Vagina (tissue), 2 donors: ENCODE measurements around the gene CLIP4. TPM values are rescaled to one million over a fixed set of nuclear protein-coding genes. Genes with fewer than 3 reads are reported as not detected.
"Not testable (repeated sequence)": the region's sequence is repeated elsewhere in the genome, so short reads cannot be mapped to it uniquely, and the experiment has no call there.

Source experiments
- DNase-seq, 2 donors: peaks; one replicate each; pipeline ENCODE4 v3.0.0-alpha.2; 2017; ENCODE audit errors: extremely low spot score in 2 of 2
- H3K27ac ChIP-seq: fragments of 200-600 bp; sonication (generic); one replicate; pipeline ENCODE4 v1.5.1; 2019
- H3K27me3 ChIP-seq: fragments of 200-600 bp; sonication (generic); one replicate; pipeline ENCODE4 v1.5.1; 2019
- H3K36me3 ChIP-seq, 2 donors: fragments of 200-600 bp; sonication (generic); one replicate each; pipeline ENCODE4 v1.5.1; 2017 to 2019
- H3K4me1 ChIP-seq: fragments of 200-600 bp; sonication (generic); one replicate; pipeline ENCODE4 v1.5.1; 2019
- H3K4me3 ChIP-seq, 2 donors: fragments of 200-600 bp; sonication (generic); 1 replicate in 1 of 2; 2 replicates in 1 of 2; pipeline ENCODE4 v1.5.1; 2016 to 2019
- H3K9me3 ChIP-seq: fragments of 200-600 bp; sonication (generic); one replicate; pipeline ENCODE4 v1.5.1; 2019
- POLR2A ChIP-seq, 2 donors: fragments of 450-650 bp; IDR thresholded peaks; one replicate each; pipeline ENCODE4 v1.6.1; 2017; ENCODE audit warnings: antibody characterized with exemption in 2 of 2, mild to moderate bottlenecking in 2 of 2, moderate library complexity in 2 of 2
- POLR2AphosphoS5 ChIP-seq, 2 donors: sonication (generic); formaldehyde crosslinking; IDR thresholded peaks; one replicate each; pipeline ENCODE4 v1.9.0; 2017; ENCODE audit warnings: antibody characterized with exemption in 2 of 2, mild to moderate bottlenecking in 2 of 2, low read depth in 1 of 2; ENCODE audit not compliant: insufficient read depth in 1 of 2
- intact Hi-C: fragments of 100-400 bp; cut with DNase I; formaldehyde crosslinking; loops from one replicate; pipeline ENCODE4 v1.15.1; 2023
- total RNA-seq: library from RNA; depleted of rRNA; stranded (reverse); fragments of >200 nt; gene quantifications from one replicate; pipeline ENCODE4 v1.2.3, GENCODE V29; 2016
- TF ChIP-seq, protein P1 (sequence below), 3 experiments: fragments of 450-650 bp in 2 of 3; fragments of 200-600 bp in 1 of 3; sonication (generic) in 1 of 3; IDR thresholded peaks; one replicate each; pipeline ENCODE4 v1.5.1; 2017 to 2019; ENCODE audit warnings: antibody characterized with exemption in 3 of 3, mild to moderate bottlenecking in 2 of 3, moderate library complexity in 2 of 3

CLIP4 gene
- total RNA-seq, 1 donor from 2014 or later, result 63.1 TPM

DNA sequence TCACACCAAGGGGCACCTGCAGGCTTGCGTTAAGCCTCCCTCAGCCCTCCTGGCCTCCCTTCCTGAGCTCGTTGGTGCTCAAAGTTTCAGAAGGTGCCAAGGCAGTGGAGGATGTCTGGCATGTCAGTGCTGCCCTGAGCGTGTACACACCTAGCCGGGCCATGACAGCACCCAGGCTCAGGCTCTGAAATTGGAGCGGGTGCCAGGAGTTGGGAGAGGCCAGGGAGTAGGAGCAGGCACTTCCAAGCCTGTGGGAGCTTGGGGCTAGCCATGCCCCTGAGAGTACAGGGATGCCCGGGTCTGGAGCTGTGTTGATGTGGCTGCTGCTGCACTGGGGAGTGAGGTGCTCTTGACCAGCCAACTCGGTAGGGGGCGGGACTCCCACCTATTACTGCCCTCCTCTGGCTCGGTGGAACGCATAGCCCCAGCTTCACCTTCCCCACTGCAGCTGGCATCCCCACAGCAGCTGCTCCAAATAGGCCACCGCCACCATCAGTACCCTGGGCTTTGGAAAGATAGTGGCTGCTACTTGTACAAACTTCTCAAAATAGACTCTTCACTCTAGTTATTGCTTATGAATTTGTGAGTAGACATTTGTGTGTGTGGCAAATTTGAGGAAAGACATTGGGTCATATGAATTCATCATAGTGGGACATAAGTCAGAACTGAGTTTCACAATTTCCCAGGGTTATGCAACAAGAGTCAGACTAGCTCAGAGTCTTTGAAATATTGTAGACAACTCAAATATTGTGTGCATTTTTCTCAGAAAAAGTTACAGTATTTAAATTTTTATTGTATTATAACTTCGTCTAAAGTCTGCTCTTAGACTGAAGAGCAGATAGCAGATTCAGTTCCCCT, 34.1 kb upstream of the CLIP4 start:
- peak in 1 of 2 donors; percentile 79 for DNase-seq
- no peaks in the 10 kb centered on the region for H3K36me3 ChIP-seq
- no peaks in the 10 kb centered on the region for H3K27me3 ChIP-seq
- H3K9me3 ChIP-seq, result no peaks in the 10 kb centered on the region
- no peaks in the 10 kb centered on the region for H3K4me1 ChIP-seq
- H3K4me3 ChIP-seq, result no peak overlapping the region
- no peak overlapping the region for H3K27ac ChIP-seq
- intact Hi-C loops, result loop anchor here (5.0 kb wide), 1 partner anchor 79 kb away; no protein-coding TSS in a partner anchor
- TF ChIP-seq POLR2A (IDR thresholded peaks at IDR 0.05), result no peak
- no peak for TF ChIP-seq POLR2AphosphoS5 (IDR thresholded peaks at IDR 0.05; ENCODE audit: insufficient read depth in 1 of 2, low read depth in 1 of 2)
- TF ChIP-seq, protein P1, sequence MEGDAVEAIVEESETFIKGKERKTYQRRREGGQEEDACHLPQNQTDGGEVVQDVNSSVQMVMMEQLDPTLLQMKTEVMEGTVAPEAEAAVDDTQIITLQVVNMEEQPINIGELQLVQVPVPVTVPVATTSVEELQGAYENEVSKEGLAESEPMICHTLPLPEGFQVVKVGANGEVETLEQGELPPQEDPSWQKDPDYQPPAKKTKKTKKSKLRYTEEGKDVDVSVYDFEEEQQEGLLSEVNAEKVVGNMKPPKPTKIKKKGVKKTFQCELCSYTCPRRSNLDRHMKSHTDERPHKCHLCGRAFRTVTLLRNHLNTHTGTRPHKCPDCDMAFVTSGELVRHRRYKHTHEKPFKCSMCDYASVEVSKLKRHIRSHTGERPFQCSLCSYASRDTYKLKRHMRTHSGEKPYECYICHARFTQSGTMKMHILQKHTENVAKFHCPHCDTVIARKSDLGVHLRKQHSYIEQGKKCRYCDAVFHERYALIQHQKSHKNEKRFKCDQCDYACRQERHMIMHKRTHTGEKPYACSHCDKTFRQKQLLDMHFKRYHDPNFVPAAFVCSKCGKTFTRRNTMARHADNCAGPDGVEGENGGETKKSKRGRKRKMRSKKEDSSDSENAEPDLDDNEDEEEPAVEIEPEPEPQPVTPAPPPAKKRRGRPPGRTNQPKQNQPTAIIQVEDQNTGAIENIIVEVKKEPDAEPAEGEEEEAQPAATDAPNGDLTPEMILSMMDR (IDR thresholded peaks at IDR 0.05), result no peak

DNA sequence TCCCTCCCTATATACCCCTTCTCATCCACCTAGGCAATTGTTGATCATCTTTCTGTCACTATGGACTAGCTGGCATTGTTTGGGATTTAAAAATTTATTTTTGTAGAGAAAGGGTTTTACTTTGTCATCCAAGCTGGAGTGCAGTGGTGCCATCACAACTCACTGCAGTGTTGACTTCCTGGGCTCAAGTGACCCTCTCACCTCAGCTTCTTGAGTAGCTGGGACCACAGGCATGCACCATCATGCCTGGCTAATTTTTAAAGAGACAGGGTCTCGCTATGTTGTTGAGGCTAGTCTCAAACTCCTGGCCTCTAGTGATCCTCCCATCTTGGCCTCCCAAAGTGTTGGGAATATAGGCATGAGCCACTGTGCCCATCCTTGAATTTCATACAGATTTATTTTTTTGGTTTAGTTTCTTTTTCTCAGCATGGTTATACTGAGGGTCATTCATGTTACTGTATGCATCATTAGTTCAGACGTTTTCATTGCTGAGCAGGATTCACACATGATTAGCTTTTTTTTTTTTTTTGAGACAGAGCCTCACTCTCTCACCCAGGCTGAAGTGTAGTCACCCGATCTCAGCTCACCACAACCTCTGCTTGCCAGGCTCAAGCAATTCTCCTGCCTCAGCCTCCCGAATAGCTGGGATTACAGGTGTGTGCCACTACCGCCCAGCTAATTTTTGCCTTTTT, 32.3 kb upstream of the CLIP4 start:
- TF ChIP-seq POLR2AphosphoS5 (IDR thresholded peaks at IDR 0.05; ENCODE audit: insufficient read depth in 1 of 2, low read depth in 1 of 2) (no peak), POLR2A (IDR thresholded peaks at IDR 0.05) (no peak)
- TF ChIP-seq, protein P1 (IDR thresholded peaks at IDR 0.05), result no peak
- intact Hi-C loops, result loop anchor here (5.0 kb wide), 1 partner anchor 81 kb away; no protein-coding TSS in a partner anchor

DNA sequence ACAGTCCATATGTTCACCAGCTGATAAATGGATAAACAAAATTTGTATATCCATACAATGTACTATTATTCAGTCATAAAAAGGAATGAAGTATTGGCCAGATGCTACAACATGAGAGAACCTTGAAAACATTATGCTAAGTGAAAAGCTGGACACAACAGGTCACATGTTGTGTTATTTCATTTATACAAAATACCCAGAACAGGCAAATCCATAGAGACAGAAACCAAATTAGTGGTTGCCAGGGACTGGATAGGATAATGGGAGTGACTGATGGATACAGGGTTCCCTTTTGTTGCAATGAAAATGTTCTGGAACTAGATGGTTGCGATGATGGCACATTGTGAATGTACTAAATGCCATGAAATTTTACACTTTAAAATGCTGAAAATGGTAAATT, 30.7 kb upstream of the CLIP4 start:
- no peaks in the 10 kb centered on the region for H3K4me1 ChIP-seq
- H3K9me3 ChIP-seq, result no peaks in the 10 kb centered on the region
- TF ChIP-seq POLR2AphosphoS5 (IDR thresholded peaks at IDR 0.05; ENCODE audit: insufficient read depth in 1 of 2, low read depth in 1 of 2) (no peak), POLR2A (IDR thresholded peaks at IDR 0.05) (no peak)
- TF ChIP-seq, protein P1 (IDR thresholded peaks at IDR 0.05), result no peak
- DNase-seq, result no peak
- H3K4me3 ChIP-seq, result no peak overlapping the region
- intact Hi-C loops, result loop anchor here (5.0 kb wide), 1 partner anchor 82 kb away; no protein-coding TSS in a partner anchor
- H3K27ac ChIP-seq, result no peak overlapping the region
- H3K36me3 ChIP-seq, result no peaks in the 10 kb centered on the region
- no peaks in the 10 kb centered on the region for H3K27me3 ChIP-seq

More for the DNA sequence above, 32.3 kb upstream of the CLIP4 start:
- H3K4me3 ChIP-seq, result no peak overlapping the region
- H3K36me3 ChIP-seq, result no peaks in the 10 kb centered on the region
- no peaks in the 10 kb centered on the region for H3K4me1 ChIP-seq
- peak in 1 of 2 donors; percentile 16 for DNase-seq
- no peak overlapping the region for H3K27ac ChIP-seq
- H3K27me3 ChIP-seq, result no peaks in the 10 kb centered on the region
- H3K9me3 ChIP-seq, result no peaks in the 10 kb centered on the region

DNA sequence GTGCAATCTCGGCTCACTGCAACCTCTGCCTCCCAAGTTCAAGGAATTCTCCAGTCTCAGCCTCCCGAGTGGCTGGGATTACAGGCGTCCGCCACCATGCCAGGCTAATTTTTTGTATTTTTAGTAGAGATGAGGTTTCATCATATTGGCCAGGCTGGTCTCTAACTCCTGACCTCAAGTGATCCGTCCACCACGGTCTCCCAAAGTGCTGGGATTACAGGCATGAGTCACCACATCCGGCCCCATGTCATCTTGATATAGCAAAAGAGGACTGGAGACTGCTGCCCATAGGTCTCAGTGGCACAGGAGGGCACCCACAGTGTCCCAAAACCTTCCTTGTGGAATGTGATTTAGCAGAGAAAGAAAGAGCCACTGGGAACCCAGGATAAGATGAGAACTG, 24.9 kb upstream of the CLIP4 start:
- intact Hi-C loops, H3K27ac ChIP-seq, H3K36me3 ChIP-seq, H3K4me3 ChIP-seq, DNase-seq, H3K9me3 ChIP-seq, H3K4me1 ChIP-seq, H3K27me3 ChIP-seq: not testable (repeated sequence)

DNA sequence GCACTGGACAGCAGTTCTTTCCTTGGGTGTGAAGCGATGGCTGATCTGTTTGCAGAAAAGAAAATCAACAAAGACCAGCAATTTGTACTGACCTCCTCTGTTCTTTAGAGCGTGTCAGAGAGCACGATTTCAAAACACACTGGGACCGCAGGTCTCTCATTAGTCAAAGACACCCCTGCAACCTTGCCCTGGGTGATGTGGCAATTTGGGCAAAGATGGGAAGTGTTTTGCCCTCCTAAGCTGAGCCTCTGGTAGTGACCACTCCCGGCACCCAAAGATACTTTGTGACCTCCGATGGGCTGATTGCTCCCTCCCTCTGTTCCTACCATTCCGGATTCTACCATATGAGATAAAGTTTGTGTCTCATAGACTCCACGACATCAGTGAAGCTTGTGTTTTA, 18.2 kb upstream of the CLIP4 start:
- intact Hi-C loops, result no loop called here
- Histone ChIP-seq H3K4me3 (no peak overlapping the region), H3K36me3 (no peaks in the 10 kb centered on the region), H3K4me1 (no peaks in the 10 kb centered on the region), H3K9me3 (no peaks in the 10 kb centered on the region), H3K27me3 (no peaks in the 10 kb centered on the region), H3K27ac (no peak overlapping the region)
- DNase-seq, result no peak
- TF ChIP-seq POLR2AphosphoS5 (IDR thresholded peaks at IDR 0.05; ENCODE audit: insufficient read depth in 1 of 2, low read depth in 1 of 2) (no peak), POLR2A (IDR thresholded peaks at IDR 0.05) (no peak)
- TF ChIP-seq, protein P1 (IDR thresholded peaks at IDR 0.05), result no peak
